ENCODE data around the gene TUNAR. TPM values are rescaled to one million over a fixed set of nuclear protein-coding genes. Genes with fewer than 3 reads are reported as not detected.
A peak's percentile ranks its signal among the peaks of the same experiment; 100 is the strongest.

Gene TUNAR
- total and polyA plus RNA-seq, 9 donors: 0.04 to 0.93 (median 0.13) TPM; not detected in 1

DNA sequence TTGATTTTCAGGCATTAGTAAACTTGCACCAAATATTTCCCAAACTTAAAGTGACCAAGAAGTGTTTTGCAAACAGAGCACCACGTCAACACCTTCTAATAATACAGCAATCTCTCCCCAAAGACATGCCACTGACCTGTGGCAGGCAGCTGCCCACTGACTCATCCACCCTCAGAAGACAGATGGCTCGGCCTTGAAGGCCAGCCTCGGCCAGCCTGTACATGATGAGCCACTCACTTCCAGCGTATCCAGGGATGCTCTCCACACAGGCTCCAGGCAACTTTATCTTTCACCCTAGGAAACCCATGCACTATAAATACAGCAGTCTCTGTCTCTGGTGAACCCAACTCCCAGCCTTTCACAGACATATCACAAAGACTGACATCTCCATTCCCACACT is 62.7 kb downstream of the TUNAR start:
- no peak overlapping the region for H3K27ac ChIP-seq (ENCODE audit: low read length)
- H3K4me1 ChIP-seq (ENCODE audit: control insufficient read depth, insufficient read depth, low read length): no peaks in the 10 kb centered on the region

DNA sequence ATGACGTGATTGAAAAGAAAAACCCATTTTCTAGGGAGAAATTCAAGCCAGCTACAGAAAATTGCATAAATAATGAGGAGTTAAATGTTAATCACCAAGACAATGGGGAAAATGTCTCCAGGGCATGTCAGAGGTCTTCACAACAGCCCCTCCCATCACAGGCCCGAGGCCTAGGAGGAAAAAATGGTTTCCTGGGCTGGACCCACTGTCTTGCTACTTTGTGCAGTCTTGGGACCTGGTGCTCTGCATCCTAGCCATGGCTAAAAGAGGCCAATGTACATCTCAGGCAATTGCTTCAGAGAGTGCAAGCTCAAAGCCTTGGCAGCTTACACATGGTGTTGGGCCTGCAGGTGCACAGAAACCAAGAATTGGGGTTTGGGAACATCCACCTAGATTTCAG is 65.3 kb downstream of the TUNAR start:
- WGBS (ENCODE audit: insufficient coverage): 0% methylated on average over 1 of the region's 2 CpGs
- no peak for DNase-seq

More for the DNA sequence above, 62.7 kb downstream of the TUNAR start:
- Histone ChIP-seq H3K4me3 (ENCODE audit: low read length) (no peak overlapping the region), H3K27me3 (ENCODE audit: control insufficient read depth, insufficient read depth, low read length) (no peaks in the 10 kb centered on the region), H3K36me3 (ENCODE audit: control insufficient read depth, insufficient read depth, low read length) (no peaks in the 10 kb centered on the region), H3K9me3 (replicated peaks; ENCODE audit: control insufficient read depth, low read depth, low read length) (no peaks in the 10 kb centered on the region)
- WGBS (ENCODE audit: insufficient coverage): 70% methylated on average over 3 of the region's 4 CpGs
- DNase-seq: no peak

DNA sequence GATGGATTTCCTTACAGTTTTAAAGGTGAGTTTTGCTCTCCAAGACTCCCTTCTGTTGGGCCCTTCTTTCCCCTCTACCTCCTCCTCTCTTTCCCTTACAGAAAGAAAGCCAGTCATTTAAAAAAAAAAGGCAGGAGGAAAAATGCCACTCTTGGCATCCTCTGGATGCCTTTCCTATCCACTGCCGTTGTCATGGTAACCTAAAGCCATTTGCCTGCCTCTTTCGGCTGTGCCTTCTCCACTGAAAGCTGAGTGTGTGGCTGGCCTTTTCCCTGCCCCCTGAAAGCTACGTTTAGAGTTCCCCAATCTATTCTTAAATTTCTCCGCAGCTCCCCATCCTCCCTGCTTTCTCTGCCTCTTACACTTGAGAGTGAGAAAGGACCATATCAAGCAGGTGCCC is 67.1 kb downstream of the TUNAR start:
- DNase-seq: no peak
- Histone ChIP-seq H3K27ac (ENCODE audit: low read length) (no peak overlapping the region), H3K4me1 (ENCODE audit: control insufficient read depth, insufficient read depth, low read length) (no peaks in the 10 kb centered on the region)

More for the DNA sequence above, 65.3 kb downstream of the TUNAR start:
- Histone ChIP-seq H3K27me3 (ENCODE audit: control insufficient read depth, insufficient read depth, low read length) (no peaks in the 10 kb centered on the region), H3K9me3 (replicated peaks; ENCODE audit: control insufficient read depth, low read depth, low read length) (no peaks in the 10 kb centered on the region), H3K36me3 (ENCODE audit: control insufficient read depth, insufficient read depth, low read length) (no peaks in the 10 kb centered on the region), H3K4me3 (ENCODE audit: low read length) (no peak overlapping the region), H3K4me1 (ENCODE audit: control insufficient read depth, insufficient read depth, low read length) (no peaks in the 10 kb centered on the region), H3K27ac (ENCODE audit: low read length) (no peak overlapping the region)

DNA sequence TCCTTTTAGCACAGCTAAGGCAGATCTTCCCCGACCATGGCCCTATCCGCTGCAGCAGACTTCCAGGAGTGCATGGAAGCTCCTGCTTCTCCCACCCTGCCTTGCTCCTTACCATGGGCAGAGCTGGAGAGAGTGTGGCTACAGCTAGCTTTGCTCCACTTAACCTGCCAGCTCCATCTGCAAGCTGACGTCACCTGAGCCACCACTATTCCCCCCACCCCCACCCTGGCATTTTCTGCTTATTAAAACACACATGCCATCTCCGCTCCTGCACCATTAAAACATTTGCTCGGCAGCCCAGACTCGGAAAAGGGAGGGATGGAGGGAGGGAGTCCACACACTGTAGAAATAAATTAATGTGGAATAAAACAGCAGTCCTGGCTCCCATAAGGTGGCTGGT is 67.8 kb downstream of the TUNAR start:
- no peaks in the 10 kb centered on the region for H3K4me1 ChIP-seq (ENCODE audit: control insufficient read depth, insufficient read depth, low read length)
- no peak overlapping the region for H3K27ac ChIP-seq (ENCODE audit: low read length)
- no peak overlapping the region for H3K4me3 ChIP-seq (ENCODE audit: low read length)
- H3K9me3 ChIP-seq (replicated peaks; ENCODE audit: control insufficient read depth, low read depth, low read length): no peaks in the 10 kb centered on the region
- H3K27me3 ChIP-seq (ENCODE audit: control insufficient read depth, insufficient read depth, low read length): no peaks in the 10 kb centered on the region
- no peak for DNase-seq
- 43% methylated on average over 1 of the region's 6 CpGs for WGBS (ENCODE audit: insufficient coverage)
- no peaks in the 10 kb centered on the region for H3K36me3 ChIP-seq (ENCODE audit: control insufficient read depth, insufficient read depth, low read length)

More for the DNA sequence above, 67.1 kb downstream of the TUNAR start:
- Histone ChIP-seq H3K27me3 (ENCODE audit: control insufficient read depth, insufficient read depth, low read length) (no peaks in the 10 kb centered on the region), H3K4me3 (ENCODE audit: low read length) (no peak overlapping the region), H3K9me3 (replicated peaks; ENCODE audit: control insufficient read depth, low read depth, low read length) (no peaks in the 10 kb centered on the region), H3K36me3 (ENCODE audit: control insufficient read depth, insufficient read depth, low read length) (no peaks in the 10 kb centered on the region)
- WGBS (ENCODE audit: insufficient coverage): 25% methylated on average over 3 of the region's 4 CpGs

DNA sequence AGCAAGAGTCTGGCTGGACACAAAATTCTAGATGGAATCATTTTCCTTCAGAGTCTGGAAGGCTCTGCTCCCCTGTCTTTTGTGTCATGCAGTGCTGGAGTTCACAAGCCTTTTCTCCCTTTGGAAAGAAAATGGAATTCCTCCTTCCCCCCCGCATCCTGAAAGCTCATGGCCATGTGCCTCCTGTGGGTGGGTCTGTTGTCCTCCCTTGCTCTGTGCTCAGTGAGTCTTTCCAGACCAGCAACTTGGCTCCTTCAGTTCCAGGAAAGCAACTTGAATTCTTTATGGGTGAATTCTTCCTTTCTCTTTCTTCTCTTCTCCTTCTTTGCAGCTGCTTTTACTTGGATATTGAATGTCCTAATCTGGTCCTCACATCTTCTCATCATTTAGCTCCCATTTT is 70.2 kb downstream of the TUNAR start:
- no peaks in the 10 kb centered on the region for H3K4me1 ChIP-seq (ENCODE audit: control insufficient read depth, insufficient read depth, low read length)
- WGBS (ENCODE audit: insufficient coverage): no CpG with 5 or more reads among the region's 1 CpG
- no peaks in the 10 kb centered on the region for H3K36me3 ChIP-seq (ENCODE audit: control insufficient read depth, insufficient read depth, low read length)
- DNase-seq: no peak
- no peaks in the 10 kb centered on the region for H3K9me3 ChIP-seq (replicated peaks; ENCODE audit: control insufficient read depth, low read depth, low read length)
- no peak overlapping the region for H3K4me3 ChIP-seq (ENCODE audit: low read length)
- no peaks in the 10 kb centered on the region for H3K27me3 ChIP-seq (ENCODE audit: control insufficient read depth, insufficient read depth, low read length)
- no peak overlapping the region for H3K27ac ChIP-seq (ENCODE audit: low read length)

DNA sequence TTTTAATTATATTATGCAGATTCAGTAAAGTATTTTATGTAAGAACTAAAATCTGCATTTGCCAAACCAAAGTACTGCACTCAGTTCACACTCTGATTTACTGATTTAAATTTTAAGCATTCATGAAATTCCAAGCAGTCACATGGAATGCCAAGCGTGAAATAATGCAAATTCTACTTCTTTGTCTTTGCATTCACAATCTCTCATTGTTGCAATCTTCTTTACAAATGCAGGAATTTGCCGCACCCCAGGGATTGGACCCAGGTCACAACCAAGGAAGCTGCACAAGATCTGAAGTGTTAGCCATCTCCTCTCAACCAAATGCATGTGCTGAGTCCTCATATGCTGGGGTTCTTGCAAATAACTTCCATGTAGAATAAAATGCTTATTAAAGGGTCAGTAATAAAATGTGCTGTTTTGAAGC is 71.9 kb downstream of the TUNAR start:
- Histone ChIP-seq H3K36me3 (ENCODE audit: control insufficient read depth, insufficient read depth, low read length) (no peaks in the 10 kb centered on the region), H3K9me3 (replicated peaks; ENCODE audit: control insufficient read depth, low read depth, low read length) (no peaks in the 10 kb centered on the region), H3K27me3 (ENCODE audit: control insufficient read depth, insufficient read depth, low read length) (no peaks in the 10 kb centered on the region), H3K27ac (ENCODE audit: low read length) (no peak overlapping the region), H3K4me3 (ENCODE audit: low read length) (no peak overlapping the region), H3K4me1 (ENCODE audit: control insufficient read depth, insufficient read depth, low read length) (no peaks in the 10 kb centered on the region)
- no peak for DNase-seq
- WGBS (ENCODE audit: insufficient coverage): 15% methylated on average over 2 of the region's 2 CpGs

DNA sequence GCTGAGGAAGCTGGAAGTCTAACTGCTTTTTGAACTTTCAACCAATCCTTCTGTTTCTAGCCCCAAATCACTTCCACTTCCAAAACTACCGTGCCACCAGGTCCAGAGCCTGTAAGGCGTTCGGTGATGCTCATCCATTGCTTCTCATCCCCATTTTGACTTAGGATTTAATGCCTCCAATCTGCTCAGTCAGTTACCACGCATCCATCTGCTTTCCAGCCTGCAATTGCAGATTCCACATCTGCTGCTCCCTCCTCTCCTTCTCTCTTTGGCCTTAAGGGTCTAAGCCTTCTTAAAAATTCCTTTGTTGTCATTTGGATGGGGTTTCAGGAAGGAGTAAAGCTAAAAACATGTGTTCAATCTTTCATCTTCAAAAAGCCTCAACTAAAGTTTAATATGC is 74.7 kb downstream of the TUNAR start:
- H3K4me3 ChIP-seq (ENCODE audit: low read length): no peak overlapping the region
- no peaks in the 10 kb centered on the region for H3K4me1 ChIP-seq (ENCODE audit: control insufficient read depth, insufficient read depth, low read length)
- H3K27ac ChIP-seq (ENCODE audit: low read length): no peak overlapping the region
- DNase-seq: no peak
- no peaks in the 10 kb centered on the region for H3K9me3 ChIP-seq (replicated peaks; ENCODE audit: control insufficient read depth, low read depth, low read length)
- WGBS (ENCODE audit: insufficient coverage): 72% methylated on average over 4 of the region's 4 CpGs
- H3K36me3 ChIP-seq (ENCODE audit: control insufficient read depth, insufficient read depth, low read length): no peaks in the 10 kb centered on the region
- no peaks in the 10 kb centered on the region for H3K27me3 ChIP-seq (ENCODE audit: control insufficient read depth, insufficient read depth, low read length)

DNA sequence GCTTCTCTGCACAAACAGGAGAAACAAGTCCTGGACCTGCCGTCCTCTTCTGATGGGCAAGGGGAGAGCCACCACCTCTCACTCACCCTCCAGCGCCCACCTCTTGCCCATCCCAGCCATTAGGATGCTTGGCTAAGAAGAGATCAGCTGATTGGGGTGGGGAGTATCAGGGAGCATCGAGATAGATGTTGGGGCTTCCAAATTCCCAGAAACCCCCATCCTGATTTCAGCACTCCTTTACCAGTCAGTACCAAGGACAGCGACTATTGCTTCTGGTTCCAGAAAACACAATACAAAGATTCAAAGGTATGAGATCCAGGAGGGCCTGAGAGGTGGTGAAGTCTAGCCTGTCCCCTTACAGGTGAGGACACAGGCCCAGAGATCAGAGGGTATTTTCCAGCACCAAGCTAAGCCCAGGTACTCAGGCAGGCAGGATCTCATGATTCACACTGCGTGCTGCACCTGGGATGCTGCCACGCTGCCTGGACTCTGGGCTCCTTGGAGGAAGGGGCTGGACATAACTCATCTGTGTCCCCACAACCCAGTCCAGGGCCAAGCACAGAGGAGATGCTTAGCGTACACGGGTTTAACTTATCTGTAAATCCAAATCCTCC is 76.6 kb downstream of the TUNAR start:
- no peaks in the 10 kb centered on the region for H3K27me3 ChIP-seq (ENCODE audit: control insufficient read depth, insufficient read depth, low read length)
- no peak overlapping the region for H3K4me3 ChIP-seq (ENCODE audit: low read length)
- H3K9me3 ChIP-seq (replicated peaks; ENCODE audit: control insufficient read depth, low read depth, low read length): no peaks in the 10 kb centered on the region
- no peaks in the 10 kb centered on the region for H3K36me3 ChIP-seq (ENCODE audit: control insufficient read depth, insufficient read depth, low read length)
- peak; percentile 29 for DNase-seq
- no peak overlapping the region for H3K27ac ChIP-seq (ENCODE audit: low read length)
- H3K4me1 ChIP-seq (ENCODE audit: control insufficient read depth, insufficient read depth, low read length): no peaks in the 10 kb centered on the region
- 90% methylated on average over 2 of the region's 8 CpGs for WGBS (ENCODE audit: insufficient coverage)

DNA sequence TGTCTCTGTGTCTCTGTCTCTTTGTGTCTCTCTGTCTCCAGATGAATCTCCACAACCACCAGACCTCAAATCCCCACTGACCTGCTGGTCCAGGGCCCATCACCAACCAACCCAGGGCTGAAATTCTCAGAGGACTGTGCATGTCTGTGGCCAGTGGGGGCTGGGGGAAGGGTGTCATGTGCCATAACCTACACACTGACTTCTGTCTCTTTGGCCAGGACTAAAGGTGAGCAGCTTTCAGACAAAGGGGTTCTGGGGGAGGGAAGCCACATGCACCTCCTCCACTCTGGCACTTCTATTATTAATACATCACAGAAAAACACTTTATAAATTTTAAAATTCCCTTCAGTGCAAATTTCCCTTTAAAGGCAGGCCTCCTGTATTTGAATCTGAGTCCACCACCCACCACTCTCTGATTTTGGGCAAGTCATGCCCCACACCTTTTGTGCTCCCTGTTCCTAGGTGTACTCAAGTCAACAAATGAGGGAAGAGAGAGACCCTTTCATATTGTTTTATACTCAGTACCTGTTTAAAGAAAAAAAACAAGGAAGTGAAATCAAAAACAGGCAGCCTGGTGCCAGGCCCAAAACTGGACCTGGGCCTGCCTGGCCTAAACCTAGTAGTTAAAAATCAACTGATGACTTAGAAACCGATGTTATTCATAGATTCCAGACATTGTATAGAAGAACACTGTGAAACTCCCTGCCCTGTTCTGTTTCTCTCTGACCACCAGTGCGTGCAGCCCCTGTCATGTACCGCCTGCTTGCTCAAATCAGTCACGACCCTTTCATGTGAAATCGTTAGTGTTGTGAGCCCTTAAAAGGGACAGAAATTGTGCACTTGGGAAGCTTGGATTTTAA is 80.2 kb downstream of the TUNAR start:
- Histone ChIP-seq H3K36me3 (ENCODE audit: control insufficient read depth, insufficient read depth, low read length) (no peaks in the 10 kb centered on the region), H3K9me3 (replicated peaks; ENCODE audit: control insufficient read depth, low read depth, low read length) (no peaks in the 10 kb centered on the region), H3K27me3 (ENCODE audit: control insufficient read depth, insufficient read depth, low read length) (no peaks in the 10 kb centered on the region), H3K27ac (ENCODE audit: low read length) (no peak overlapping the region), H3K4me1 (ENCODE audit: control insufficient read depth, insufficient read depth, low read length) (no peaks in the 10 kb centered on the region), H3K4me3 (ENCODE audit: low read length) (no peak overlapping the region)
- 45% methylated on average over 4 of the region's 5 CpGs for WGBS (ENCODE audit: insufficient coverage)
- DNase-seq: no peak

DNA sequence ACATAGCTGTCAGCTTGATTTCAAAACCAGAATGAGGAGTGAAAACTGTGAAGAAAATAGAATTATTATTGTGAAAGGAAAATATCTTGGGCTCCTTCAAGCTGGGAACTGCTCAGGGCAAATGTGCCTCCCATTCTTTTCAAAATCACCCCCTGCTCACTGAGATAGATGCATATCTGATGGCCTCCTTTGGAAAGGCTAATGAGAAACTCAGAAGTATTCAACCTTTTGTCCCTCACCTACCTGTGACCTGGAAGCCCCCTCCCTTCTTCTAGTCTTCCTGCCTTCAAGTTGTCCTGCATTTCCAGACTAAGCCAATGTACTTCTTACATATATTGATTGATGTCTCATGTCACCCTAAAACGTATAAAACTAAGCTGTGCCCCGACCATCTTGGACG is 81.5 kb downstream of the TUNAR start:
- no peak overlapping the region for H3K4me3 ChIP-seq (ENCODE audit: low read length)
- H3K27ac ChIP-seq (ENCODE audit: low read length): no peak overlapping the region
- H3K4me1 ChIP-seq (ENCODE audit: control insufficient read depth, insufficient read depth, low read length): no peaks in the 10 kb centered on the region
- DNase-seq: no peak
- no peaks in the 10 kb centered on the region for H3K36me3 ChIP-seq (ENCODE audit: control insufficient read depth, insufficient read depth, low read length)
- H3K9me3 ChIP-seq (replicated peaks; ENCODE audit: control insufficient read depth, low read depth, low read length): no peaks in the 10 kb centered on the region
- no peaks in the 10 kb centered on the region for H3K27me3 ChIP-seq (ENCODE audit: control insufficient read depth, insufficient read depth, low read length)
- WGBS (ENCODE audit: insufficient coverage): 60% methylated on average over 1 of the region's 3 CpGs
